Hindlimb muscle (tissue), 1 donor: ENCODE data around the gene TSLP. TPM values are rescaled to one million over a fixed set of nuclear protein-coding genes. Genes with fewer than 3 reads are reported as not detected.

Source experiments
- DNase-seq: peaks from one replicate; pipeline ENCODE4 v3.0.0-alpha.2; 2013
- polyA plus RNA-seq: library from polyadenylated mRNA; unstranded; fragments of 120-200 nt; gene quantifications from one replicate; pipeline ENCODE4 v1.2.1, GENCODE V29; 2013; ENCODE audit not compliant: insufficient read length

TSLP gene
- polyA plus RNA-seq, 1 donor: 0.43 TPM

DNA sequence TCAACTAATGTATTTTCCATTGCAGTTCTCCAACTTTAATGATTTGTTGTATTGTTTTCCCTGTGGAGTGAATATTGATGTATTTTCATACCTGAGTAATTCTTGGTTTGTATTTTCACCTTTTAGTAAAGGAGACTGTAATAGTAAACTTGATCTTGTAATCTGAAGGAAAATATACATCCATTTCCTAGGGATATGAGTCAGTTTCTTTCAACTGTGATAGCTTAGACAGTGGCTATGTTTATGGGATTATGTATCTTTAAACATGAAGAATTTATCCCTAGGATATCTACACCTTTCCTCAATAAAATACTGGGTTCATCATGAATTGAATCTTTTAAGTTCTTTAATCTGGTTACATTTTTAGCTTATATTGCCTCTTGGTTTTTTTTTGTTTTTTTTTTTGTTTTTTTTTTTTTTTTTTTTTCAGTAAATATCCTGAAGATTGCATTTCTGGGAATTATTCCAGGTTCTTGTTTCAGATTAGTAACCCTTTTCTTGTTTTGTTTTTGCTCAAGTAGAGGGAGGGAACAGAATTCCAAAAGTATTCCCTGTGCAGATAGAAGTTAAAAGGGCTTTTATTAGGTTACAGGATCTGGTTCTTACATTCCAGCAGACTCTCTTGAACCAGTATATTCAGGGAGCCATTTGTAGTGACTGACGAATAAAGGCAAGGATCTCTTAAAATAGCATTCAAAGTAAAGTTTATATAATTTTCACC lies 27.7 kb downstream of the TSLP start:
- DNase-seq: no peak

DNA sequence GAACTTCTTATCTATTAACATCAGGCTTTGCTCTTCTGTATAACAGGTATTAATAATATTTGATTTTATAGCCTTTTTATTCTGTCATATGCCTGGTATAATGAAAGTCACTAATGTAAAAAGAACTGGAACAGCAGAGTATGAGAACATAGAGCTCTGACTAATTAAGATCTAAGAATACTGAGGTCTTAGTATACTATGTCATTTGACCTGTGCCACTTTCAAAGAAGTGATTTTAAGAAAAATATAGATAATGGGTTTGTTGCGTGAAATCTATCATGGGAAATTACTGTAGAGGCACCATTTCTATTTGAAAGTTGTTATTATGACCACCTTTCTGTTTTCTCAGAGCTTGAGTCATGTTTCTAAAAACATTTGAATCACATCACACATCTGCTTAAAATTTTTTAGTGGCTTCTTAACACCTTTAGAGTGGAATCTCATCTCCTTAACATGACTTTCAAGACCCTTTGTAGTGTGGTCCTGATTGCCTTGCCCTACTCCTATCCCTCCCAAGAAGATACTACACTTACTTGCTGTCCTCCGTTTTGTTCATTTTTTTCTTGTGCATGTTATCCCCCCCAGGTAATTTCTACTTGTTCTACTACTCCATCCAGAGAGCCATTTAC lies 34.9 kb downstream of the TSLP start:
- DNase-seq: no peak

DNA sequence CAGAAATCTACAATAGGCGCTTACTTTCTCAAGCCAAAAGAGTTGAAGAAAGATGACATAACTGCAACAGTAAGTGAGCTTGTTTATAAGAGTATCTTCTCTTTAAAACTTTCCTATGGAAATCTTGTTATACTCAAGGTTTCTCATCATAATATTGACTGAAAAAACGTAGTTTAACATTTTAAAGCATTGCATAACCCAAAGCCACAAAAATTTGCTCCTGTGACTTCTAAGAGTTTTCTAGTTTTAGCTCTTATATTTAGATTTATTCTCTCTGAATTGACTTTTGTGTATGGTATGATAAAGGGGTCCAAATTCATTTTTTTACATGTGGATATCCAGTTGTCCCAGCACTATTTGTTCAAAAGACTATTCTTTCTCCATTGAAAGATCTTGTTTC lies 35.9 kb downstream of the TSLP start:
- no peak for DNase-seq

DNA sequence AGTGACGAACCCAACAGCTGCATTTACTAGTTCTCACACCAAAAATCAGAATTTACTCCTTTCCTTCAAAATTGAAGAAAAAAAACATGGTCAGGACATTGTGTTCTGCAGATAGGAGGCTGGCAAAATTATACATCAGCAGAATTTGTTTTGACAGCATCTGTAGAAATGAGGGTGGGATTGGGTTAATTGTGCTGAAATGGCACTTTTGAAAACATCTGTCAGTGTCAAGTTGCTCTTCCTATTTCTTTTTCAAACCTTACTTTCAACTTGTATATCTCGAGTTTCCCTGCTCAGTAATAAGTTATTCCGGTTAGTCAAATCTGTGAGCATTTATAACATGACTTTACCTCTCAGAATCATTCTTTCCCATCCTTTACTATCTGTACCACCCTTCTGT lies 40.4 kb downstream of the TSLP start:
- no peak for DNase-seq

DNA sequence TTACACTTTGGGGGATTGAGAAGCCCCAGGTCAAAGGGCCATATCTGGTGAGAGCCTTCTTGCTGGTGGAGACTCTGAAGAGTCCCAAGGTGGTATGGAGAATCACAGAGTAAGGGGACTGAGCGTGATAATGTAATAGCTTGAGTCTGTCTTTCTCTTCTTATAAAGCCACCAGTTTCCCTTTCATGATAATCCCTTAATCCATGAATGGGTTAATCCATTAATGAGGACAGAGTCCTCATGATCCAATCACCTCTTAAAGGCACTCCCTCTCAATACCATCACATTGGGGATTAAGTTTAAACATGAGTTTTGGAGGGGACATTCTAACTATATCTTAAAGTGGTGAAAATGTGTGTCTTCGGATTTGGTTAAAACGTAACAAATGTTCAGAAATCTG lies 42.2 kb downstream of the TSLP start:
- no peak for DNase-seq

DNA sequence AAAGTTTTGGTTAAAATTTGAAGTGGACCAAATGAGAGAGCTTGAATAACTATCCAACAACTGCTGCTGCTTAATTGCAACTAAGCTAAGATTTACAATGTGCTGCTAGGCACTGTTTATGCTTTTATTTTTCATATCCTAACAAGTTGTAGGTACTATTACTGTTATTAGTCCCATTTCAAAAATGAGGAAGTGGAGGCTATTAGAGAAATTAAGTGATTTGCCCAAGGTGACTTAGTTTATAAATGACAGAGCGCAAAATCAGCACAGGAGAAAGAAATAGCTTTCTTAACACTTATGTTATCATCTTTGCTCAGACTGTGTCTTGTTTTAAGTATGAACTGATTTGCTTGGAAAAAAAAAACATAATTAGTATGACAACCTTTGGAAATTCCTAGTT lies 43.7 kb downstream of the TSLP start:
- DNase-seq: no peak

DNA sequence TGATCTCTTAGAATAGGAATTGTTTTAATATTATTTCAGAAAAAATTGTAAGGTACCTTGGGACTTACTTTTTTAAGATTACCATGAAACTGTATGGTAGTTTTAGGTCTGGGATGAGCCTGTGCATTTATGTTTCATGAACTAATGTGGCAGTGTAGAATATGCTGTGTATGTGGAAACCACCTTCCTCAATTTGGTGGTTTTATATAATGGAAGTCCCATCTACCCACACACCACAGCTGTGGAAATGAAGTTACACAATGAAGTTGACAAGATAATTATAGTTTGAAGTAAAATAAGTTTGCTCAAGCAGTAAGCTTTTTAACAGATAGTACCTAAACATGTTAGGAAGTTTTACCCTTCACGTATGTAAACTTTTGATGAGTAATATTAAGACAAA lies 45.0 kb downstream of the TSLP start:
- DNase-seq: no peak

DNA sequence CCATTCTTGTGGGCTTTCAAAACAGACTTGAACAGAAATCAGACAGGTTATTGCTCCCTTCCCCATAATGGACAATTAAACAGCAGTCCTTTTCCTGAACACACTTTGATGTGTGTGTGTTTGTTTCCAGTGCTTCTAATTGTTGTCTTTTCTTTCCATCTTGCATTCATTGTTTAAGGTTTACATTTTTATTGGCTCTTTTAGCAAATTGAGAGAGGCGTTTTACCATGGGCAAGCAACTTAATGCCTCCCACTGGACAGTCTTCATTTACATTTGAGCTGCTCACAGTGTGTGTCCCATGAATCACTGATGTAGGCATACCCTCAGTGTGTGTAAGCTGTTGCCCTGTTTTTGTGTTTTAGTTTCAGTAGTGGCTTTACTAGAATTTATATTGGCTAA lies 45.6 kb downstream of the TSLP start:
- no peak for DNase-seq

DNA sequence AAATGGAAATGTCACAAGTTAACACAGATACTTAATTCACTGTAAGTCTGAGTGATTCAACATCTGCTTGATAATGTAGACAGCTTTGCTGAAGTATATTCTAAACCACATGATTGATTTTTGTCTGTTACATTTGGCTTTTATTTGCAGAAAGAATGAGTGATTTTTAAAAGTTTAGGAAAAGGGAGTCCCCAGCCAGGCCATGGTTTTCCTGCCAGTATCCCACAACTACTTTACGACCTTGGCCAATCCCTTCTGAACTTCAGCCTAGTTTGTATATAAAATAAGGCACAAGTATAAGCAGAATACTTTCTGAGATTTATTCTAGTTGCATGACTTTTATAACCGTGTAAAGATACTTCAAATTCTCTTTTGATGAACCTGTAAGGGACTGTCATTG lies 47.7 kb downstream of the TSLP start:
- DNase-seq: no peak

DNA sequence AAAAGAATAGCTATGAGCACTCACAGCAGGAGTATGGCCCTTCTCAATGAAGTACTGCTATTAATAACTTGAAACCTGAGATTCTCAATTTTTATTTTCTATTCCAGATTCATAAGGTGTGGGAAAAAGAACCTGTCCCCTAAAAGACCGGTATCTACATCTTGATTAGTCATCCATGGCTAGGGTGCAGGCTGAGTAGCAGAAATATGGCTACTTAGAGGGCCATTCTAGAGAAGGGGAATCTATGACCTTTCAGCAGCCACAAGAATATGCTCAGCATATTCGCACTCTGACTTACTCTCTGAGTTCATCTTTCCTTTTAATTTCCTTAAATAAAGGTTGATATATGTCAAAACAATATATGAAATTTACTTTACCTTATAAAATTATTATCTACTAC lies 48.3 kb downstream of the TSLP start:
- DNase-seq: no peak

DNA sequence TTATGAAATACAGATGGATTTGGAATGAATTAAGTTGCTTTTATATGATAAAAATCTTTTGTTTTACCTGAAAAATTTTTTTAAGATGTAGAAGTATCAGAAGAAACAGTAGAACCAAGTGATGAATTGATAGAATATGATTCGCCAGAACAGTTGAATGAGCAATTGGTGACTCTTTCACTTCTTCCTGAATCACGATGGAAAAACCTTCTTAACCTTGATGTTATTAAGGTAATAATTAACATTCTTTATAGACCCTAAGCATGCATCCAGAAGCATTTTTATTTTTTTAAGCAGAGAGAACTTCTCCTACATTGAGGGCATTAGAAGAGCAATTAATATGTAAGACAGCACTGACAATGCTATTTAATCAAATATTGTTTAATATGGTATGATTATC lies 49.4 kb downstream of the TSLP start:
- DNase-seq: no peak

DNA sequence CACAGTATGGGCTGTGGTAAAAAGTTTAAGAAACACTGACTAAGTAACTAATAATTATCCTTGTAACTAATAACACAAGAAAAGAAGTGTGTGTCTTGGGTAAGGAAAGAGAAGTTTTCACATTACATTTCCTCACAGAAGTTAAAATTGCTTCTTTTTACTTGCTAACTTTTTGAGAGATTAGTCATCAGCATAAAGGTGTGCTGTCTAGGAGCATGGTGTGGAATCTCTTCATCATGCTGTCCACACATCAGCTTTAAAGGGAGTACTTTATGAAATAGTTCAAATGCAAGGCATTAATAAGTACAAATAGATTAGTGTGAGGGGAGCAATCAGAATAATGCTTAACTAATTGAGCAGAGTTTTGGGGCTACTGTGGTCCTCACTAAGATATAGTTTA lies 50.4 kb downstream of the TSLP start:
- no peak for DNase-seq

DNA sequence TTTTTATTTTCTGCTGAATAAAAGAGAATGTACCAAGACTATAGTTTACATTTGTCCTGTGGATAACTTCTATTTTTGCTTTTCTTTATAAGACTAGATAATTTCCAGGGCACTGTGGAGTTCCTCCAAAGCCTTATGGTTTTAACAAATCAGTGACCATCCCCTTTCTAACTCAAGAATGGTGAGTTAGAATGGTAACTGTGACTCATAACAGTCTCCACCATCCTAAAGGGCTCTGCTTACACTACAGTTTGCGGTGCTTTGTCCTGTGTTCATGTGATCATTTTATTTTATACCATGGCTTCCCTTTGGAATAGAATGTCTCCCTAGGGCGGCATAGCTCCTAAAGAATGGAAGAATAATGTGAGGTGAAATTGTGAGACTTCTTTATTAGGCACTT lies 50.9 kb downstream of the TSLP start:
- no peak for DNase-seq

DNA sequence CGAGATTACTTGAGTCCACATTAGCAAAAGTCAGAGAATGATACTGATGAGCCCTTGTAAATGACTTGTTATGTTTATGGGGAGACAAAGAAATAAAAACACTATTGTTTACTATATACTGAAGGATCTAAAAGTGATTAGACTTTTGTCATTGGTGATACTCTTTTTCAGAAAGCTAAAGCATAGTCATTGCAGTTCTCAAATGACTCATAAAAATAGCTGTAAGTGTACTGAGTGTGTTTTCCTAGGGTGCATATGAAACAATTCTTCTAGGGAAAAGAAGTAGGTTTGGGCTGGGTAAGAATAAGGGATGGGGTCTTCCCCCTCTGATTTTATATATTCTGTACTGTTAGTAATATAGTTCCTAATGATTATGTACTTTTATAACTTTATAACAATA lies 53.3 kb downstream of the TSLP start:
- DNase-seq: no peak

DNA sequence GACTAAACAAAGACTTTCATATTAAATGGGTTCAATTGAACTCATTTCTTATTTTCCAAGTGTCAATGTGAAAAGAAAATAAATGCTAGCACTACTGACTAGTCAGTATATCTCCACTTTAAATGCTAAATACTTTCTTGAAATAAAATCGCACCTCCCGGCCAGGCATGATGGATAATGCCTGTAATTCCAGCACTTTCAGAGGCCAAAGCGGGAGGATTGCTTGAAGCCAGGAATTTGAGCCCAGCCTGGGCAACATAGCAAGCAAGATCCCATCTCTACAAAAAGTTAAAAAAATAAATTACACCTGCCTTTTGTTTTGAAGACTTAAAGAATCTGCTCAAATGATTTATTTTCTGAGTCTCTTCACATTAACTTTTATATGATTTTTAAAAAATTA lies 55.4 kb downstream of the TSLP start:
- no peak for DNase-seq

Other genes starting within 250 kb of the TSLP start
- gene WDR36, start 20.6 kb downstream of the TSLP start, polyA plus RNA-seq: 15.3 TPM
- 6.1 TPM for gene CAMK4, start 152.7 kb downstream of the TSLP start, polyA plus RNA-seq